Bone marrow (tissue), 2 donors: ENCODE results near the gene NCOA6.
A peak's percentile ranks its signal among the peaks of the same experiment; 100 is the strongest.
"Not testable (repeated sequence)": the region's sequence is repeated elsewhere in the genome, so short reads cannot be mapped to it uniquely, and the experiment has no call there.

ENCODE experiments used
- DNase-seq, 2 donors: peaks; one replicate each; lab custom pipeline; 2025; lab: John Stamatoyannopoulos, UW

NCOA6 gene

DNA sequence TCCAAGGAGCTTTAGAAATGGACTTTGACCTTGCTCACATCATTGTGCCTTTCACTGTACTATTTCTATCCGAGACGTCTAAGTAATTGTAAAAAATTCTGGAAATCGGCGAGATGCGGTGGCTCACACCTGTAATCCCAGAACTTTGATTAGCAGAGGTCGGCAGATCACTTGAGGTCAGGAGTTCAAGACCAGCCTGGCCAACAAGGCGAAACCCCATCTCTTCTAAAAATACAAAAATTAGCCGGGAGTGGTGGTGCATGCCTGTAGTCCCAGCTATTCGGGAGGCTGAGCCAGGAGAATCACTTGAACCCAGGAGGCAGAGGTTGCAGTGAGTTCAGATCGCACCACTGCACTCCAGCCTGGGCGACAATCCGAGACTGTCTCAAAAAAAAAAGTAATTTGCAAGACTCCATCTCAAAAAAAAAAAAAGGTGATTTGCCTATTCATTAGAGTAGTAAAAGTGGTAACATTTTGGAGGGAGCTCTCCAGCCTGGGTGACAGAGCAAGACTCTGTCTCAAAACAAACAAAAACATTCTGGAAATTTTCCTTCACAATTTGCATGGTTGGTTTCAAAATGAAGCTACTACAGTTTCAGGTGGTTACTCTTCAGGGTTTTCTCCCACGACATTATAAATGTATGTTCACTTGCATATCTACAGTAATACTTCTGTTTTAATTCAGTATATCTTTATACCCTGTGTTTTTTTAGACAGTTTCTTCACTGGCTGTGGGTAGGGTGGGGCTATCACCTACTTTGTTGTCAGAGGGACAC lies 106.0 kb downstream of the NCOA6 start:
- DNase-seq = not testable (repeated sequence)

GRCh38 chr20:34717230-34718095 lies 108.0 kb downstream of the NCOA6 start:
- DNase-seq = no peak

DNA sequence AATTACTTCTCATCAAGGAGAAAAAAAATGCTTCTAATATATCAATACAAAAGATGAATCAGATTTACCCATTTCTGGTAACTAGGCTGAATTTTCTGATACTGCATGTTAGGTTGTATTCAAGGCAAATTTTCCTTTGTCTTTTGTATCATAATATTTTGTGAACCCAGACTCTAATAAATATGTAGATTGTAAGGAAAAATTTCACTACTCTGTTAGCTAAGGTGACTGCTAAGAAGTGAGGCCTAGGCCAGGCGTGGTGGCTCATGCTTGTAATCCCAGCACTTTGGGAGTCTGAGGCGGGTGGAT lies 108.6 kb downstream of the NCOA6 start:
- no peak for DNase-seq

- no peak for DNase-seq
Observed at GRCh38 chr20:34715384-34715783, 110.1 kb downstream of the NCOA6 start.

GRCh38 chr20:34713944-34714515 lies 111.4 kb downstream of the NCOA6 start:
- not testable (repeated sequence) for DNase-seq

GRCh38 chr20:34713194-34713943 lies 112.1 kb downstream of the NCOA6 start:
- DNase-seq = peak in 1 of 2 donors; percentile 94

- DNase-seq = no peak
Observed at GRCh38 chr20:34712525-34713192, 112.8 kb downstream of the NCOA6 start.

DNA sequence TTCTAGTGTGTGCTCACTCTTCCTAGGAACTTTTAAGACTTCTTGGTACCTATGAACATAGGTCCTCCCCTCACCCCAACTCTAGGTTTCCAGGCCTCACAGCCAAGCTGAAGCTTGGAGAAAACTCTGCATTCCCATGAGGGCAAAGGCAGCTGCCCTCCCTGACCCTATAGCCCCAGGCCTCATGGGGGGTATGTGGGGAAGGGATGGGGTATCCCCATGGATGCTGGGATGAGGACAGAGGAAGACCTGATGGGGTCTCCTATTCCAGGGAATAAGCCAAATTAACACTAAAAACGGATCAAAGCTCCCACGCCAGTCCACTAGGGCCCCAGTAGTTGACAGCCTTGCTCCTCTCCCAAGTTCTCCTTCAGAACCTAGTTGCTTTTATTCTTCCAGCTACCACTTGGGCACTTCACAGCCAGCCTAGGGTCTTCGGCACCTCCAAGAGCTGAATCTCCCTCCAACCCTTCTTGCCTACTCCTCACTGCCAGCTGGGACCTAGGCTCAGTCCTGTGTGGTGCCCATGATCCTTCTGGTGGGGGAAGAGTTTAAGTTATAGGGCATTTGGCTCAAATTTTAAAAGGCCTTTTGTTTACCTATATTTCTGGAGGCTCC lies 113.5 kb downstream of the NCOA6 start:
- DNase-seq = no peak

DNA sequence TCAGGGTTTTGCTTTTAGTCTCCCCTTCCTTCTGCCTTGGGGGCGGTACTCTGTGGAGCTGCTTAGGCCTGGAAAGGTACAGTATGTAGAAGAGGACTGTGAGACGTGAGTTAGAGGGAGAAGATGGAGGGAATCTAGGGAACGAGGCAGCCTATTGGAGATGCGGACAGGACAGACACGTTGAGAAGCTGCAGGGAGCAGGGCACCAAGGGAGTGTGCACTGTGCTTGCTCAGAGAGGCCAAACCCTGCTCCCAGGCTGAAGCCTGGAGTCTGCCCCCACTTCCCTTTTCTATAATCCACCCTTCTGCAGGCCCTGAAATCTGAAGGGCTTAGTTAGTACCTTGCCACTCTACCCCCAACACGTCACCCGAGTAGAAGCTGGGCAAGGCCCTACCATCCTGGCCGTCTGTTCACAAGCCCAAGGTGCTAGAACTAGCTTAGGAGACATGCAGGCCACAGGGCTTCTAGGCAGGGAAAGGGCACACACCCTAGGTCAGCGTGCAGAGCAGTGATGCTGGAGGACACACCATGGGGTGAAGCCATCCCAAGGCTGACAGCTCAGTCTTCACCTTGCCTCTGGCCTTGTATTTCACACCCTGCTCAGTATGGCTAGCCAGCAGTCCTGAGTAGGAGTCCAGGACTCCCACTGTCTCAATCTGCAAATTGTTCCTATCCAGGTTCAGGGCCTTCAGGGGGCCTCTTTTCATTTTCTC lies 114.4 kb downstream of the NCOA6 start:
- DNase-seq = no peak

DNA sequence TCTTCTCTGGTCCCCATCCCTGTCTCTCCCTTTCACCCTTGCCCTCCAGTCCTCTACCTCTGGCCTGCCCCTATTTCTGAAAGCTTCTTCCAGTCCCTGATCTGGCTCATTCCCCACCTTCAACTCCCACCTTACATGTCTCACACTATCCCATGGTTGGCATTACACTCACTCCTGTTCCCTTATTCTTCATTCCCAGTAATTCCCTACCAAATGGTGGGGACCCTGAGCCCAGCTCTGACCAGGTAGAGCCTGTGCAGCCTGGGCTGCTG lies 114.9 kb downstream of the NCOA6 start:
- DNase-seq = no peak

DNA sequence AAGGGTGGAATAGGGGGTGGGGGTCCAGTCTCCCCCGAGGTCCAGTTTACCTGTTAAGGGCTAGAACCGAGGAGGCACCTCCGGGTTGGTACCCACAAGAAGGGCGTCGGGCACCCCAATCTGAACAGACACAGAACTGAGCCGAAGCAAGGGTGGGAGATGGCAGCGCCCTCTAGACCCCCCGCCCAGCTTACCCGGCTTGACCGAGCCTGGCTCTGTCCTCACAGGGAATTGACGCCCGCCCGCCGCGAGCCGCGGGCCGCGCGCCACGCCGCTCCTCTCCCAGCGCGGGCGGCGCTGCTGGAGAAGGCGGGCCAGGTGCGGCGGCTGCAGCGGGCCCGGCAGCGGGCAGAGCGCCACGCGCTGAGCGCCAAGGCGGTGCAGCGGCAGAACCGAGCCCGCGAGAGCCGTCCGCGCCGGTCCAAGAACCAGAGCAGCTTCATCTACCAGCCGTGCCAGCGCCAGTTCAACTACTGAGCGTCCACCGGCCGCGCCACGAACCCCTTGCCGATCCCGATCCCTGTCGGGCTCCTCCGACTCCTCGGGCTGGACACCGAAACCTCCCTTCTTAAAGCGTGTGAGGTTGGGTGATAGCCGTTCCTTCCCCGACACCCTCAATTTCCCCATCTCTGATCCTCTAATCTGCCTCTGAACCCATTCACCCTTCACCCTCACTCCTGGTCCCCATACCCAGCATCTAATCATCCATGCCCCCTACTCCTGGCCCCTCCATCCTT lies 115.5 kb downstream of the NCOA6 start:
- peak; percentile 55 to 97 for DNase-seq

GRCh38 chr20:34709044-34709830 lies 116.2 kb downstream of the NCOA6 start:
- peak; percentile 44 to 97 for DNase-seq

GRCh38 chr20:34708621-34709043 lies 116.8 kb downstream of the NCOA6 start:
- DNase-seq = peak; percentile 57 to 70

DNA sequence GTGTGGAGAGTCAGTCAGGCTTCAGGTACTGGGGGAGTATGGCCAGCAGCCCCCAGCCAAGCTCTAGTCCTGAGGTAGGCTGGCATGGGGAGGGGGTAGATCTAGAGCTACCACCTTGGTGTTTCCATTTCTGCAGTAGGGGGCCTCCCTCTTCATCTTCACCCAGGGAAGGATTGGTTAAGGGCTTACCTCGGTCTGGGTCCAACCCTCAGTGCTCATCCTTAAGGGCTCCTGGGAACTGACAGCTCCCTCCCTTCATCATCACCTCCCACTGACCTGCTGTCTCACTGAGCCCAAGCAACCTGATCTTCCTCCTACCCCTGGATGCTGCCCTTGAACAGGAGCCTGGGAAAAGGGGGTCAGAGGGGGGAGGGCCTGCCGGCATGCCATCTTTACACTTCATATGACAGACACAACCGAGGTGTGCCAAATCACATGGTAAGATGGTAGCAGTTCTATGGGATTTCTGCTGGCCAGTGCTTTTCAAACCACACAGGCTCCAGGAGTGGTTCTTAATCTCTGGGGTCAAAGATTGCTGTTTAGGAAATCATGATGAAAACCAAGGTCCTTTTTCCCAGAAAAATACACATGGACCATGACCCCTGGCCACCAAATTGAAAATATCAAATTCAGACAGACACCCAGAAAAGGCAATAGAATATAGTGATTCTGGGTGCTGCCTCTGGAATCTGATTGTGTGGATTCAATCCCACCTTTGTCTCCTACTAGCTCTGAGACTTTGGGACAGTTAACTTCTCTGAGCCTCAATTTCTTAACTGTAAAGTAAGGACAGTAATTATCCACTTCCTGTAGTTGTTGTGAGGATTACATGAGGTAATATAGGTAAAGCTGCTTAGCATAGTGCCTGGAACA lies 118.3 kb downstream of the NCOA6 start:
- DNase-seq = no peak

- DNase-seq = no peak
Observed at GRCh38 chr20:34706302-34706875, 119.1 kb downstream of the NCOA6 start.

GRCh38 chr20:34705397-34706301 lies 119.8 kb downstream of the NCOA6 start:
- no peak for DNase-seq

DNA sequence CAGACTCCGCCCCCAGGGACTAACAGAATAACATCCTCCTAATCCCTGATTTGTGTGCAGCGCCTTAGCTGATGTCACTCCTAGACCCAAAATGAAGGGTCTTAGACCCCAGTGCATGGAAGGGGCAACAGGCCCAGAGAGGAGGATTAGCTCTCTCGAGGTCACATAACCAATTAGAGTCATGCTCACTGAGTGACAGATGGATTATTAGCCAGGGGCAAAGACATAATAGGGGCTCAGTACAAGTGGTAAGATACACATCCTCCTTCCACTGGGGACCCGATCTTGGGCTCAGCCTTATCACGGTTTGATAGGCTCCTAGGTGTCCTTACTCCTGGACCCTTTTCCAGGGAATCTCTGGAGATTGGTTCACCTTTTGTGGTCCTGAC lies 120.4 kb downstream of the NCOA6 start:
- no peak for DNase-seq
